CD8-positive, alpha-beta memory T cell (primary cell): ENCODE results near the gene CCDC78. TPM values are rescaled to one million over a fixed set of nuclear protein-coding genes. Genes with fewer than 3 reads are reported as not detected.

Experiments used
- CTCF ChIA-PET: fragments of 350-600 bp; sonication (Branson Sonifier 250); formaldehyde crosslinking; loops from one replicate; lab custom pipeline; 2021; ENCODE audit warnings: antibody characterized with exemption; lab: Charles Lee
- POLR2A ChIA-PET: fragments of 350-600 bp; sonication (Branson Sonifier 250); formaldehyde crosslinking; loops from one replicate; lab custom pipeline; 2021; ENCODE audit warnings: antibody characterized with exemption; lab: Charles Lee
- DNase-seq, 5 donors: peaks; one replicate each; pipeline versions ENCODE4 v3.0.0 to v3.0.0-alpha.2; 2020 to 2022; ENCODE audit warnings: mixed read lengths in 1 of 5
- H3K27ac ChIP-seq: one replicate; pipeline ENCODE4 v1.7.0; 2013; ENCODE audit warnings: low read depth, mild to moderate bottlenecking, low read length, moderate library complexity
- H3K27me3 ChIP-seq: 2 replicates; pipeline ENCODE4 v1.7.0; 2013; ENCODE audit warnings: low read length, mild to moderate bottlenecking; ENCODE audit not compliant: insufficient read depth, poor library complexity, severe bottlenecking
- H3K36me3 ChIP-seq: 2 replicates; pipeline ENCODE4 v1.7.0; 2013; ENCODE audit warnings: mild to moderate bottlenecking, low read length, moderate library complexity; ENCODE audit not compliant: insufficient read depth
- H3K4me1 ChIP-seq: 2 replicates; pipeline ENCODE4 v1.7.0; 2013; ENCODE audit warnings: mild to moderate bottlenecking, low read length, moderate library complexity; ENCODE audit not compliant: insufficient read depth
- H3K4me3 ChIP-seq: 2 replicates; pipeline ENCODE4 v1.7.0; 2013; ENCODE audit warnings: mild to moderate bottlenecking, low read length
- H3K9me3 ChIP-seq: 2 replicates; pipeline ENCODE4 v1.7.0; 2013; ENCODE audit warnings: mild to moderate bottlenecking, low read length
- H3K27ac Mint-ChIP-seq, 8 donors: one replicate each; pipeline ENCODE4 v1.8.0; 2020 to 2021; ENCODE audit warnings: mixed read lengths in 8 of 8, mild to moderate bottlenecking in 6 of 8, inconsistent platforms in 3 of 8, moderate library complexity in 3 of 8
- H3K27me3 Mint-ChIP-seq, 2 donors: one replicate each; pipeline ENCODE4 v1.8.0; 2020 to 2021; ENCODE audit warnings: mixed read lengths in 2 of 2, mild to moderate bottlenecking in 1 of 2, moderate library complexity in 1 of 2
- H3K36me3 Mint-ChIP-seq, 3 donors: one replicate each; pipeline ENCODE4 v1.8.0; 2020 to 2021; ENCODE audit warnings: mixed read lengths in 3 of 3, inconsistent platforms in 1 of 3, mild to moderate bottlenecking in 1 of 3
- H3K4me1 Mint-ChIP-seq, 3 donors: one replicate each; pipeline ENCODE4 v1.8.0; 2020 to 2021; ENCODE audit warnings: mixed read lengths in 3 of 3, inconsistent platforms in 1 of 3, mild to moderate bottlenecking in 1 of 3
- H3K4me3 Mint-ChIP-seq, 7 donors: one replicate each; pipeline ENCODE4 v1.8.0; 2020 to 2021; ENCODE audit warnings: mixed read lengths in 7 of 7, mild to moderate bottlenecking in 6 of 7, moderate library complexity in 4 of 7, inconsistent platforms in 2 of 7
- H3K9me3 Mint-ChIP-seq, 5 donors: one replicate each; pipeline ENCODE4 v1.8.0; 2020 to 2022; ENCODE audit warnings: mixed read lengths in 5 of 5, mild to moderate bottlenecking in 3 of 5, moderate library complexity in 2 of 5, inconsistent platforms in 1 of 5
- polyA plus RNA-seq: library from polyadenylated mRNA; unstranded; fragments of 300-500 nt; fragmentation: Illumina TruSeq; gene quantifications from one replicate; pipeline ENCODE4 v1.2.3, GENCODE V29; 2021
- total RNA-seq, 2 experiments: library from RNA; stranded (reverse); gene quantifications; one replicate each; pipeline ENCODE4 v1.2.3, GENCODE V29; 2021

The CCDC78 gene
- total and polyA plus RNA-seq, 3 experiments from 2014 or later, result 0.53 to 9.9 (median 9.8) TPM

GRCh38 chr16:733382-734207 is 7.4 kb upstream of the CCDC78 start:
- peaks cover 19% of the 10 kb centered on the region for H3K36me3 ChIP-seq
- ChIA-PET POLR2A (interaction anchor here (1.0 kb wide), 1 partner anchor 18 kb away, joined by 4 read pairs; no protein-coding TSS in a partner anchor), CTCF (interaction anchor here (18.9 kb wide), 1 partner anchor 16 kb away, joined by 332 read pairs; the partner anchor contains the start of genes ANTKMT, CCDC78, HAGHL and METRN)
- no peaks in the 10 kb centered on the region for H3K4me1 Mint-ChIP-seq
- peak overlapping the region in 2 of 8 donors; percentile 41 to 58 for H3K27ac Mint-ChIP-seq
- H3K4me1 ChIP-seq, result no peaks in the 10 kb centered on the region
- peak in 2 of 5 donors; percentile 48 to 56 for DNase-seq
- H3K9me3 ChIP-seq, result no peaks in the 10 kb centered on the region
- no peaks in the 10 kb centered on the region for H3K9me3 Mint-ChIP-seq
- H3K4me3 Mint-ChIP-seq, result peak overlapping the region in 1 of 7 donors; percentile 27
- no peaks in the 10 kb centered on the region for H3K27me3 ChIP-seq
- no peak overlapping the region for H3K27ac ChIP-seq
- no peaks in the 10 kb centered on the region for H3K27me3 Mint-ChIP-seq
- H3K4me3 ChIP-seq, result no peak overlapping the region
- H3K36me3 Mint-ChIP-seq, result peaks cover 0 to 41% (median 2%) of the 10 kb centered on the region in 3 donors

- H3K27me3 Mint-ChIP-seq, result no peaks in the 10 kb centered on the region
- no peaks in the 10 kb centered on the region for H3K27me3 ChIP-seq
- H3K4me3 ChIP-seq, result no peak overlapping the region
- H3K4me1 Mint-ChIP-seq, result no peaks in the 10 kb centered on the region
- no peaks in the 10 kb centered on the region for H3K9me3 ChIP-seq
- no peak for DNase-seq
- CTCF ChIA-PET, result interaction anchor here (1.7 to 18.9 kb wide), 2 partner anchors 8 to 16 kb away, joined by 7 to 332 read pairs; partner anchors contain the start of genes ANTKMT, CCDC78, CIAO3 and HAGHL
- H3K36me3 Mint-ChIP-seq, result peaks cover 0 to 39% (median 2%) of the 10 kb centered on the region in 3 donors
- H3K27ac Mint-ChIP-seq, result peak overlapping the region in 3 of 8 donors; percentile 41 to 90 (median 58)
- H3K27ac ChIP-seq, result no peak overlapping the region
- no peaks in the 10 kb centered on the region for H3K4me1 ChIP-seq
- H3K4me3 Mint-ChIP-seq, result no peak overlapping the region
- H3K9me3 Mint-ChIP-seq, result no peaks in the 10 kb centered on the region
- POLR2A ChIA-PET, result interaction anchor here (1.0 kb wide), 1 partner anchor 17 kb away, joined by 4 read pairs; no protein-coding TSS in a partner anchor
- peaks cover 19% of the 10 kb centered on the region for H3K36me3 ChIP-seq
These were observed 6.7 kb upstream of the CCDC78 start for GRCh38 chr16:732936-733335.

- no peak overlapping the region for H3K4me3 ChIP-seq
- peaks cover 18% of the 10 kb centered on the region for H3K36me3 ChIP-seq
- no peak overlapping the region for H3K27ac ChIP-seq
- no peaks in the 10 kb centered on the region for H3K27me3 ChIP-seq
- no peaks in the 10 kb centered on the region for H3K9me3 ChIP-seq
- Mint-ChIP-seq H3K4me1 (no peaks in the 10 kb centered on the region), H3K36me3 (peaks cover 0 to 35% (median 2%) of the 10 kb centered on the region in 3 donors), H3K9me3 (no peaks in the 10 kb centered on the region), H3K4me3 (peak overlapping the region in 1 of 7 donors; percentile 27), H3K27ac (peak overlapping the region in 3 of 8 donors; percentile 23 to 90 (median 58)), H3K27me3 (no peaks in the 10 kb centered on the region)
- CTCF ChIA-PET, result interaction anchor here (1.7 to 18.9 kb wide), 2 partner anchors 8 to 15 kb away, joined by 7 to 332 read pairs; partner anchors contain the start of genes ANTKMT, CCDC78, CIAO3 and HAGHL
- no peaks in the 10 kb centered on the region for H3K4me1 ChIP-seq
- POLR2A ChIA-PET, result interaction anchor here (1.0 kb wide), 1 partner anchor 16 kb away, joined by 4 read pairs; no protein-coding TSS in a partner anchor
- no peak for DNase-seq
These were observed 6.1 kb upstream of the CCDC78 start for GRCh38 chr16:732332-732731.

- Histone ChIP-seq H3K36me3 (peaks cover 13% of the 10 kb centered on the region), H3K4me1 (peaks cover 6% of the 10 kb centered on the region), H3K27ac (no peak overlapping the region), H3K4me3 (no peak overlapping the region), H3K27me3 (no peaks in the 10 kb centered on the region), H3K9me3 (no peaks in the 10 kb centered on the region)
- CTCF ChIA-PET, result interaction anchor here (0.8 to 18.9 kb wide), 4 partner anchors 10 to 14 kb away, joined by 3 to 332 read pairs (median 6); partner anchors contain the start of genes ANTKMT, CCDC78, CIAO3 and HAGHL
- Mint-ChIP-seq H3K27me3 (no peaks in the 10 kb centered on the region), H3K9me3 (no peaks in the 10 kb centered on the region), H3K36me3 (peaks cover 0 to 20% (median 2%) of the 10 kb centered on the region in 3 donors), H3K27ac (peak overlapping the region in 1 of 8 donors; percentile 36), H3K4me1 (peaks cover 0 to 3% (median 0%) of the 10 kb centered on the region in 3 donors), H3K4me3 (no peak overlapping the region)
- DNase-seq, result no peak
- POLR2A ChIA-PET, result interaction anchor here (1.7 to 2.1 kb wide), 2 partner anchors 9 to 16 kb away, joined by 5 to 7 read pairs; partner anchors contain the start of genes ANTKMT and METRN
These were observed 4.6 kb upstream of the CCDC78 start for GRCh38 chr16:730666-731509.

GRCh38 chr16:729768-730665 is 3.8 kb upstream of the CCDC78 start:
- no peak for DNase-seq
- Histone ChIP-seq H3K36me3 (peaks cover 10% of the 10 kb centered on the region), H3K4me3 (no peak overlapping the region), H3K4me1 (peaks cover 6% of the 10 kb centered on the region), H3K9me3 (no peaks in the 10 kb centered on the region), H3K27me3 (no peaks in the 10 kb centered on the region), H3K27ac (no peak overlapping the region)
- no peaks in the 10 kb centered on the region for H3K9me3 Mint-ChIP-seq
- H3K4me1 Mint-ChIP-seq, result peaks cover 0 to 11% (median 0%) of the 10 kb centered on the region in 3 donors
- H3K4me3 Mint-ChIP-seq, result peak overlapping the region in 3 of 7 donors; percentile 32 to 52 (median 37)
- peaks cover 0 to 13% (median 0%) of the 10 kb centered on the region in 3 donors for H3K36me3 Mint-ChIP-seq
- no peaks in the 10 kb centered on the region for H3K27me3 Mint-ChIP-seq
- peak overlapping the region in 1 of 8 donors; percentile 36 for H3K27ac Mint-ChIP-seq
- ChIA-PET CTCF (interaction anchor here (0.8 to 18.9 kb wide), 4 partner anchors 11 to 15 kb away, joined by 3 to 332 read pairs (median 6); partner anchors contain the start of genes ANTKMT, CCDC78, CIAO3 and HAGHL), POLR2A (interaction anchor here (0.7 to 2.1 kb wide), 3 partner anchors 9 to 16 kb away, joined by 3 to 7 read pairs (median 5); partner anchors contain the start of genes ANTKMT and METRN)

GRCh38 chr16:728890-729744 is 2.9 kb upstream of the CCDC78 start:
- peaks cover 0 to 13% (median 0%) of the 10 kb centered on the region in 3 donors for H3K4me1 Mint-ChIP-seq
- H3K9me3 Mint-ChIP-seq, result no peaks in the 10 kb centered on the region
- Histone ChIP-seq H3K36me3 (peaks cover 10% of the 10 kb centered on the region), H3K4me3 (no peak overlapping the region), H3K9me3 (no peaks in the 10 kb centered on the region), H3K27me3 (no peaks in the 10 kb centered on the region), H3K27ac (peak overlapping the region; percentile 38), H3K4me1 (peaks cover 6% of the 10 kb centered on the region)
- H3K27ac Mint-ChIP-seq, result peak overlapping the region in 3 of 8 donors; percentile 27 to 58 (median 53)
- peaks cover 0 to 12% (median 0%) of the 10 kb centered on the region in 3 donors for H3K36me3 Mint-ChIP-seq
- POLR2A ChIA-PET, result interaction anchor here (0.7 to 5.4 kb wide), 6 partner anchors 8 to 59 kb away, joined by 3 to 53 read pairs (median 6); partner anchors contain the start of genes ANTKMT, CHTF18, METRN and RPUSD1
- H3K4me3 Mint-ChIP-seq, result peak overlapping the region; percentile 13 to 74 (median 49)
- no peaks in the 10 kb centered on the region for H3K27me3 Mint-ChIP-seq
- CTCF ChIA-PET, result interaction anchor here (2.1 to 18.9 kb wide), 2 partner anchors 12 kb away, joined by 9 to 332 read pairs; partner anchors contain the start of genes ANTKMT, CCDC78, CIAO3 and HAGHL
- DNase-seq, result no peak
